ENCODE measurements around the gene CHCHD10.
A peak's percentile ranks its signal among the peaks of the same experiment; 100 is the strongest.

Gene CHCHD10

GRCh38 chr22:23787600-23787896 is 19.8 kb upstream of the CHCHD10 start:
- CTCF ChIA-PET: no interaction called here
- POLR2A ChIA-PET (ENCODE audit: low non-redundant PET): no interaction called here
- peak overlapping the region; percentile 98 for H3K27ac ChIP-seq
- DNase-seq (ENCODE audit: low spot score): no peak
- no peak for TF ChIP-seq CTCF (conservative IDR thresholded peaks at IDR 0.05; ENCODE audit: low read depth)

- peak within 1 kb of the TSS; percentile 98 for H3K27ac ChIP-seq
- ChIA-PET CTCF (interaction anchor here (1.1 kb wide), 1 partner anchor 23 kb away, joined by 3 read pairs; no protein-coding TSS in a partner anchor), POLR2A (ENCODE audit: low non-redundant PET) (no interaction called here)
- TF ChIP-seq CTCF (conservative IDR thresholded peaks at IDR 0.05; ENCODE audit: low read depth): no peak
- DNase-seq (ENCODE audit: low spot score): peak; percentile 92
Observed at GRCh38 chr22:23786752-23787599, 19.2 kb upstream of the CHCHD10 start, which contains the start of gene SMARCB1. Gene SMARCB1 (plus strand): TSS chr22:23786966. CDS start chr22:23787170, 204 bp downstream.

GRCh38 chr22:23786261-23786710 is 18.5 kb upstream of the CHCHD10 start:
- DNase-seq (ENCODE audit: low spot score): no peak
- ChIA-PET CTCF (interaction anchor here (1.1 kb wide), 1 partner anchor 22 kb away, joined by 3 read pairs; no protein-coding TSS in a partner anchor), POLR2A (ENCODE audit: low non-redundant PET) (no interaction called here)
- peak overlapping the region; percentile 98 for H3K27ac ChIP-seq
- TF ChIP-seq CTCF (conservative IDR thresholded peaks at IDR 0.05; ENCODE audit: low read depth): no peak

GRCh38 chr22:23784215-23784732 is 16.5 kb upstream of the CHCHD10 start:
- peak overlapping the region; percentile 23; the same call in 1 of the 2 replicates for H3K27ac ChIP-seq
- no peak for TF ChIP-seq CTCF (conservative IDR thresholded peaks at IDR 0.05; ENCODE audit: low read depth)
- ChIA-PET CTCF (no interaction called here), POLR2A (ENCODE audit: low non-redundant PET) (no interaction called here)
- no peak for DNase-seq (ENCODE audit: low spot score)

- peak overlapping the region; percentile 23 for H3K27ac ChIP-seq
- CTCF ChIA-PET: no interaction called here
- POLR2A ChIA-PET (ENCODE audit: low non-redundant PET): no interaction called here
- no peak for DNase-seq (ENCODE audit: low spot score)
- TF ChIP-seq CTCF (conservative IDR thresholded peaks at IDR 0.05; ENCODE audit: low read depth): no peak
Observed at GRCh38 chr22:23783265-23784150, 15.7 kb upstream of the CHCHD10 start.

- POLR2A ChIA-PET (ENCODE audit: low non-redundant PET): no interaction called here
- peak overlapping the region; percentile 81 for H3K27ac ChIP-seq
- no peak for DNase-seq (ENCODE audit: low spot score)
- TF ChIP-seq CTCF (conservative IDR thresholded peaks at IDR 0.05; ENCODE audit: low read depth): no peak
- CTCF ChIA-PET: no interaction called here
Observed at GRCh38 chr22:23782703-23783102, 14.9 kb upstream of the CHCHD10 start.
